ENCODE measurements around the gene YTHDF1.

YTHDF1 gene

GRCh38 chr20:63196768-63197470, 19.0 kb downstream of the YTHDF1 start (continued):
- TF ChIP-seq ZNF248 (tag by site-specific recombination; IDR thresholded peaks at IDR 0.05) (no peak), ZNF664 (tag by site-specific recombination; IDR thresholded peaks at IDR 0.05) (peak; percentile 57; the same call in 1 of the 2 replicates), ZNF223 (tag by site-specific recombination; IDR thresholded peaks at IDR 0.05) (no peak), ZNF157 (tag by site-specific recombination; IDR thresholded peaks at IDR 0.05) (no peak), TSHZ1 (tag by site-specific recombination; IDR thresholded peaks at IDR 0.05; ENCODE audit: borderline replicate concordance) (no peak)

- no peak for TF ChIP-seq ZNF514 (tag by site-specific recombination; IDR thresholded peaks at IDR 0.05)
- TF ChIP-seq ZNF558 (tag by site-specific recombination; IDR thresholded peaks at IDR 0.05), result peak; percentile 82; the same call in 1 of the 2 replicates
- TF ChIP-seq ZNF510 (tag by site-specific recombination; IDR thresholded peaks at IDR 0.05; ENCODE audit: insufficient replicate concordance), result no peak
- TF ChIP-seq ZNF645 (tag by site-specific recombination; IDR thresholded peaks at IDR 0.05), result no peak
- TF ChIP-seq ZNF23 (tag by site-specific recombination; IDR thresholded peaks at IDR 0.05; ENCODE audit: borderline replicate concordance), result no peak
- no peak for TF ChIP-seq MEIS1 (CRISPR knock-in tag; IDR thresholded peaks at IDR 0.05; ENCODE audit: borderline replicate concordance)
- TF ChIP-seq ZNF449 (tag by site-specific recombination; IDR thresholded peaks at IDR 0.05), result no peak
- H3K36me3 ChIP-seq (ENCODE audit: control insufficient read depth in 2 of 2, insufficient read depth in 1 of 2, low read length in 2 of 2), result peaks cover 7 to 40% of the 10 kb centered on the region in 2 experiments; a peak in 2 of 3 replicates
- H3K9me3 ChIP-seq (ENCODE audit: control insufficient read depth, insufficient read depth, low read depth, low read length), result no peaks in the 10 kb centered on the region
- ChIA-PET CTCF (interaction anchor here (2.9 kb wide), 1 partner anchor 12 kb away, joined by 25 read pairs; no protein-coding TSS in a partner anchor), POLR2A (no interaction called here)
- no peaks in the 10 kb centered on the region; the same call in 1 of the 2 replicates for H3K4me1 ChIP-seq (ENCODE audit: control insufficient read depth, insufficient read depth, low read length)
- no peak overlapping the region for H3K4me3 ChIP-seq (ENCODE audit: low read depth, low read length)
- H3K27ac ChIP-seq (ENCODE audit: extremely low read depth, low read depth, low read length), result no peak overlapping the region
Observed at GRCh38 chr20:63194797-63195173, 21.1 kb downstream of the YTHDF1 start.

GRCh38 chr20:63194007-63194796, 21.7 kb downstream of the YTHDF1 start:
- H3K36me3 ChIP-seq (ENCODE audit: control insufficient read depth in 2 of 2, insufficient read depth in 1 of 2, low read length in 2 of 2), result peaks cover 7 to 35% of the 10 kb centered on the region in 2 experiments; a peak in 2 of 3 replicates
- 0 out of 2 replicates have a peak, but pooled peaks have one; percentile 11 for TF ChIP-seq ZFHX2 (tag by site-specific recombination; conservative IDR thresholded peaks at IDR 0.05)
- peak; percentile 67 for TF ChIP-seq SCRT2 (tag by site-specific recombination; IDR thresholded peaks at IDR 0.05)
- TF ChIP-seq HIC1 (tag by site-specific recombination; IDR thresholded peaks at IDR 0.05), result no peak
- POLR2A ChIA-PET, result no interaction called here
- H3K4me1 ChIP-seq (ENCODE audit: control insufficient read depth, insufficient read depth, low read length), result no peaks in the 10 kb centered on the region; the same call in 1 of the 2 replicates
- CTCF ChIA-PET, result no interaction called here
- H3K27ac ChIP-seq (ENCODE audit: extremely low read depth, low read depth, low read length), result no peak overlapping the region
- H3K4me3 ChIP-seq (ENCODE audit: low read depth, low read length), result no peak overlapping the region
- H3K9me3 ChIP-seq (ENCODE audit: control insufficient read depth, insufficient read depth, low read depth, low read length), result no peaks in the 10 kb centered on the region
